ENCODE measurements around the gene ARL3. TPM values are rescaled to one million over a fixed set of nuclear protein-coding genes. Genes with fewer than 3 reads are reported as not detected.

ARL3 gene
- total RNA-seq, 2 experiments from 2014 or later: 0.99 to 1.3 TPM

DNA sequence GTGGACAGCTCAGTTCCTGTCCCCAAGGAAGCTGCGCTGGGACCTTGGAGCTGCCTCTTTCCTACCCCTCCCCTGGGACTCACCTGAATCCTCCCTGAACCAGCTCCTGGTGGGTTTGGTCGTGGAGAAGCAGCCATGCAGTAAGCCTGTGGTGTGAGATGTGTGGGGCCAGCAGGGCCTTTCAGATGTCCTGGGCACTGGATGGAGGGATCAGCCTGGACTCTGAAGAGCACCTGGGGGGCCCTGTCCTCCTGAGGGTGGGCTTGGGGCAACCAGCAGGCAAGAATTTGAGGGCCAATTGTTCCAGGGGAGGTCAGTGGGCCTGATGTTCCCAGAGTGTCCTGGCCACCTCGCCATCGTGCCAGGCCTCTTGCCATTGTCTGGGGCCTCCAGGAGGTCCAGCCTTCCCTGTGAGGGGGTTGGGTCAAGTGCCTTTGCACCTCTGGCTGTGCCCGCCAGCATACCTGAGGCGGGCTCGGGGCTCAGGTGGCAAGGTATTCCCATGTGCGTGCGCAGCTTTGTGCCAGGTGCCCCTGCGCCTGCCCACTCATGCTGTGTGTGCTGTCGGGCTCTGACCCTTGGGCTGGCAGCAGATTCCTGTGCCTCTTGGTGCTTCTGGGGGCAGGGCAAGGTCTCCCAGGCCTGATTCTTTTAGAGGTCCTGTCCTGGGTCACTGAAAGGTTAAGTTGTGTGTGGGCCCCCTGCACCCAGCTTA is 62.6 kb downstream of the ARL3 start:
- ATAC-seq (ENCODE audit: poor library complexity): no peak
- CTCF ChIA-PET: no interaction called here
- H3K4me3 ChIP-seq (ENCODE audit: low read length): no peak overlapping the region

GRCh38 chr10:102650655-102651454 is 63.3 kb downstream of the ARL3 start:
- ChIA-PET CTCF (no interaction called here), POLR2A (interaction anchor here (1.0 to 7.0 kb wide), 6 partner anchors 9 to 93 kb away, joined by 4 to 121 read pairs (median 4); partner anchors contain the start of genes SFXN2 and WBP1L)
- Histone ChIP-seq H3K27me3 (ENCODE audit: control insufficient read depth in 1 of 2, insufficient read depth in 2 of 2, low read length in 2 of 2) (no peaks in the 10 kb centered on the region), H3K4me1 (ENCODE audit: insufficient read depth, low read length) (peaks cover 77% of the 10 kb centered on the region), H3K4me3 (ENCODE audit: low read length) (no peak overlapping the region), H3K9me3 (ENCODE audit: control insufficient read depth in 1 of 2, insufficient read depth in 1 of 2, low read length in 2 of 2) (no peaks in the 10 kb centered on the region), H3K27ac (ENCODE audit: low read depth in 1 of 2, low read length in 2 of 2) (peak overlapping the region; percentile 66 to 93), H3K36me3 (ENCODE audit: insufficient read depth, low read length) (peaks cover 36% of the 10 kb centered on the region)
- Mint-ChIP-seq H3K4me3 (peak overlapping the region; percentile 51), H3K27ac (peak overlapping the region; percentile 97), H3K4me1 (ENCODE audit: low read depth) (peaks cover 83% of the 10 kb centered on the region), H3K9me3 (no peaks in the 10 kb centered on the region), H3K36me3 (ENCODE audit: low read depth) (peaks cover 59% of the 10 kb centered on the region), H3K27me3 (no peaks in the 10 kb centered on the region)
- DNase-seq: peak in 1 of 14 experiments; percentile 2
- intact Hi-C loops (cut with DNase I, micrococcal nuclease): no loop called here
- no peak for TF ChIP-seq CTCF (IDR thresholded peaks at IDR 0.05)
- no peak for ATAC-seq (ENCODE audit: poor library complexity)

More for the DNA sequence above, 62.6 kb downstream of the ARL3 start:
- peaks cover 57% of the 10 kb centered on the region for H3K36me3 Mint-ChIP-seq (ENCODE audit: low read depth)
- no peak overlapping the region for H3K4me3 Mint-ChIP-seq
- peaks cover 75% of the 10 kb centered on the region for H3K4me1 Mint-ChIP-seq (ENCODE audit: low read depth)
- Histone ChIP-seq H3K27ac (ENCODE audit: low read depth in 1 of 2, low read length in 2 of 2) (peak overlapping the region; percentile 52 to 66), H3K4me1 (ENCODE audit: insufficient read depth, low read length) (peaks cover 70% of the 10 kb centered on the region), H3K9me3 (ENCODE audit: control insufficient read depth in 1 of 2, insufficient read depth in 1 of 2, low read length in 2 of 2) (no peaks in the 10 kb centered on the region), H3K27me3 (ENCODE audit: control insufficient read depth in 1 of 2, insufficient read depth in 2 of 2, low read length in 2 of 2) (no peaks in the 10 kb centered on the region), H3K36me3 (ENCODE audit: insufficient read depth, low read length) (peaks cover 43% of the 10 kb centered on the region)
- peak overlapping the region; percentile 97 for H3K27ac Mint-ChIP-seq
- no peaks in the 10 kb centered on the region for H3K9me3 Mint-ChIP-seq
- no peak for TF ChIP-seq CTCF (IDR thresholded peaks at IDR 0.05)
- H3K27me3 Mint-ChIP-seq: no peaks in the 10 kb centered on the region
- POLR2A ChIA-PET: interaction anchor here (1.0 to 2.2 kb wide), 5 partner anchors 9 to 92 kb away, joined by 3 to 6 read pairs (median 4); partner anchors contain the start of gene WBP1L
- peak in 1 of 14 experiments; percentile 2 for DNase-seq
- intact Hi-C loops (cut with DNase I, micrococcal nuclease): loop anchor here in 1 of 2 experiments (2.0 kb wide), 1 partner anchor 23 kb away; no protein-coding TSS in a partner anchor

All from CD4-positive, alpha-beta T cell (primary cell).